Epidermal melanocyte (primary cell): ENCODE measurements around the gene TRIM62.
A peak's percentile ranks its signal among the peaks of the same experiment; 100 is the strongest.
"Not testable (repeated sequence)": the region's sequence is repeated elsewhere in the genome, so short reads cannot be mapped to it uniquely, and the experiment has no call there.

Source experiments
- DNase-seq: peaks from one replicate; pipeline ENCODE4 v3.0.0; 2011; ENCODE audit warnings: low spot score; ENCODE audit not compliant: insufficient read length

The TRIM62 gene

GRCh38 chr1:33140153-33141149, 41.4 kb downstream of the TRIM62 start:
- DNase-seq, result no peak

- DNase-seq, result no peak
These were observed 44.0 kb downstream of the TRIM62 start for GRCh38 chr1:33137800-33138199.

- not testable (repeated sequence) for DNase-seq
These were observed 45.8 kb downstream of the TRIM62 start for GRCh38 chr1:33136041-33136440.

GRCh38 chr1:33133478-33134105, 48.3 kb downstream of the TRIM62 start:
- DNase-seq, result no peak

- DNase-seq, result no peak
These were observed 49.3 kb downstream of the TRIM62 start for GRCh38 chr1:33132549-33132948.

GRCh38 chr1:33131191-33131590, 50.7 kb downstream of the TRIM62 start:
- DNase-seq, result no peak

- DNase-seq, result no peak
These were observed 51.5 kb downstream of the TRIM62 start for GRCh38 chr1:33130297-33130696.

GRCh38 chr1:33128781-33129180, 53.1 kb downstream of the TRIM62 start:
- DNase-seq, result no peak

- DNase-seq, result peak; percentile 92
These were observed 54.6 kb downstream of the TRIM62 start for GRCh38 chr1:33127001-33127823.

GRCh38 chr1:33126411-33127000, 55.3 kb downstream of the TRIM62 start:
- DNase-seq, result no peak

GRCh38 chr1:33124647-33125046, 57.2 kb downstream of the TRIM62 start:
- not testable (repeated sequence) for DNase-seq

- no peak for DNase-seq
These were observed 58.6 kb downstream of the TRIM62 start for GRCh38 chr1:33123266-33123665.

GRCh38 chr1:33122483-33123178, 59.2 kb downstream of the TRIM62 start:
- DNase-seq, result no peak

GRCh38 chr1:33121728-33122127, 60.1 kb downstream of the TRIM62 start:
- DNase-seq, result no peak

GRCh38 chr1:33120436-33121231, 61.2 kb downstream of the TRIM62 start:
- no peak for DNase-seq

GRCh38 chr1:33119532-33120217, 62.2 kb downstream of the TRIM62 start:
- no peak for DNase-seq

GRCh38 chr1:33119050-33119449, 62.8 kb downstream of the TRIM62 start:
- no peak for DNase-seq

GRCh38 chr1:33118274-33118673, 63.6 kb downstream of the TRIM62 start:
- DNase-seq, result no peak

- DNase-seq, result no peak
These were observed 64.3 kb downstream of the TRIM62 start for GRCh38 chr1:33117440-33118085.
